ENCODE results near the gene CHRNG.

The CHRNG gene, protein sequence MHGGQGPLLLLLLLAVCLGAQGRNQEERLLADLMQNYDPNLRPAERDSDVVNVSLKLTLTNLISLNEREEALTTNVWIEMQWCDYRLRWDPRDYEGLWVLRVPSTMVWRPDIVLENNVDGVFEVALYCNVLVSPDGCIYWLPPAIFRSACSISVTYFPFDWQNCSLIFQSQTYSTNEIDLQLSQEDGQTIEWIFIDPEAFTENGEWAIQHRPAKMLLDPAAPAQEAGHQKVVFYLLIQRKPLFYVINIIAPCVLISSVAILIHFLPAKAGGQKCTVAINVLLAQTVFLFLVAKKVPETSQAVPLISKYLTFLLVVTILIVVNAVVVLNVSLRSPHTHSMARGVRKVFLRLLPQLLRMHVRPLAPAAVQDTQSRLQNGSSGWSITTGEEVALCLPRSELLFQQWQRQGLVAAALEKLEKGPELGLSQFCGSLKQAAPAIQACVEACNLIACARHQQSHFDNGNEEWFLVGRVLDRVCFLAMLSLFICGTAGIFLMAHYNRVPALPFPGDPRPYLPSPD

DNA sequence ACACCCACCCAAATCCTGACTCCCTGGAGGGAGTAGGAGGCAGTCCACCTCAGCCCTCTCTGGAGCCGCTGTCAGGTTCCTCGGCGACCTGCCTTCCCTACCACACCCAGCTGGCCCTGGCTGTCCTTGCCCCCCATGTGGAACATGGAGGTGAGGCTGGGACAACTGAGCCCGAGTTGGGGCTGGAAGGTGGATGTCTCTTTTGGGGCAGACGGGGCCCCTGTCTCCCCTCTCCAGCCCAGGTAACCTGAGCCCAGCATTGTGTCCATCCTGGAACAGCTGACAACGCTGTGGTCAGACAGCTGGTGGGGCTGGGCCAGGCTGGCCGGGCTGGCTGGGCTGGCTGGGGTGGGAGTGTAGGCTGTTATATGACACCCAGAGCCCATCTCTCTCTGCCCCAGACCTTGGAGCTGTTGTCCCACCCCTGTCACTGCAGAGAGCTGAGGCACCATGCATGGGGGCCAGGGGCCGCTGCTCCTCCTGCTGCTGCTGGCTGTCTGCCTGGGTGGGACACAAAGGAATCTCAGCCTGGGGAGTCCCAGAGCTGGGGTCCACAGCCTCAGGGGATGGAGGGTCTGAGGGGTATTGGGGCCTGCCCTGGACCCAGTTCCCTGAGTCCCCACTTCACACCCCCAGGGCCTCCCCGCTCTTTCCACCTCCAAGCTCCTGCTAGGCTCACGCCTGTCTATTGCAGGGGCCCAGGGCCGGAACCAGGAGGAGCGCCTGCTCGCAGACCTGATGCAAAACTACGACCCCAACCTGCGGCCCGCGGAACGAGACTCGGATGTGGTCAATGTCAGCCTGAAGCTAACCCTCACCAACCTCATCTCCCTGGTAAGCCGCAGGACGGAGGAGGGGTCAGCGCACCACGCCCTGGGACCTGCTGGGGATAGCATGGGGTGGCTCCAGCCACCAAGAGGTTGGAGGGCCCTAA is at the start of gene CHRNG:
Gene CHRNG, plus strand, starts transcription at position 395 of the 934 bp plus-strand sequence. Its CDS starts 56 bp downstream, at position 451.
- no peak for DNase-seq (ENCODE audit: low read depth in 2 of 2, low spot score in 1 of 2)

DNA sequence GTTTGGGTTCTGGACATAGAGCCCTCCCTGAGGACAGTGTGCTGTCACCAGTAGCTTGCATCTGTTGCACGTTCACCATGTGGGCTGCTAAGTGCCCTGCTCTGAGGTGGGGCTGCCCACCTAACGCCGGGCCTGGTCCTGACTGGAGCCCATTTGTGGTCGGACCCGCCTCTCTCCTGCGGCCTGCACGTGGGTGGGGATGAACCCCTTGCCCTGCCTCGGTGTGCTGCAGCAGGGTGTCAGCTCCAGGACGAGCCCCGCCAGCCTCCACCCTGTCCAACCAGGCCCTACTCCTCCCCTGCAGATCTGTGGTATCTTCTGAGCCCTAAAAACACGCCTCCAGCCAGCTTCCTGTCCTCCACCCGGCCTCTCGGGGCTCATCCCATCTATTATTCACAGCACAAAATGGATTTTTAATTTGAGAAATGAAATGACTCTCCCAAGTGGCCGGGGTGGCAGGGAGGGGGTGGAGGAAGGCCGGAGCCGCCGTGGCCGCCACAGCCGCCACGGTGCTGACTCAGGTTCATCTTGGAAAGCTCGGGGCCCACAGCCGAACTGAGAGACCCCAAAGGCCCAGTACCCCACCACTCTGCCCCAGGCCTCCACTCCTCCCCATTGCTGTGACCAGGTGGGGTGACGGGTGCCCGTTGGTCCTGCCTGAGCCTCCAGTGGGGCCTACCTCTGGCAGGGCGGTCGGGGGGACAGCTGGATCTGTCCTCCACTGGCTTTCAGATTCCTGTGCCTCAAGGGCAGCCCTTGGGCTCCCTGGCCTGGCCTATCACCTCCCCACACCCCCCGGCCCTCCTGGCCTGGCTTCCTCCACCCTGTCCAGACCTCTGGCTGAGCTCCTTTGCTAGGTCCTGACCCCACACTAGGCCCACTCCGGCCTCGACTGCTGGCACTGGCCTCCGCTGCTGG is 49.0 kb upstream of the CHRNG start:
- no peak for DNase-seq (ENCODE audit: low read depth in 2 of 2, low spot score in 1 of 2)

DNA sequence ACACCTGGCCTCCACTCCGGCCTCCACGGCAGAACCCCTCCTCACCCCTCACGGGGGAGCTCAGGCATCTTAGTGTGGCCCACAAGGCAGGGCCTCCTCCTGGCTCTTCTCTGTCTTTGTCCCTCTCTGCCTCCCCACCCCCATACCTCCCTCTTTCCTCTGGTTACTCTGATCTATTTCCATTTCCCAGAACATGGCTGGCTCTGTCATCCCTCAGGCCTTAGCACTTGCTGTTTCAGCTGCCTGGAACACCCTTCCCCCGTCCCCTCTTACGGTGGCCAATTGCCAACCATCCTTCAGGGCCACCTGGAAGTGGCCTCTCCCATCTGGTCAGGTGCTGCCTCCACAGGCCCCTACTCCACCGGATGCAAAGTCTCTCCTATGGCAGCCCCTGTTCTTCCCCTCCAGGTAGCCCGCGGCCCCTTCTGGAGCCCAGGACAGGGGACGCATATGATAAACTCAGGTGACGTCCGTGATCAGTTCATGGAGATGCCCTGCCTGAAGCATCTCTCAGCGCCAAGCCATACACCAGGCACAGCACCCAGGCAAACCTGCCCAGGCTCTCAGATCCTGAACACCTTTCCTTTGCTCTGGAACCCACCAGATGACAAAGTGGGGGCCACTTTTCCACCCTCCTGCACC is 48.2 kb upstream of the CHRNG start:
- no peak for DNase-seq (ENCODE audit: low read depth in 2 of 2, low spot score in 1 of 2)

DNA sequence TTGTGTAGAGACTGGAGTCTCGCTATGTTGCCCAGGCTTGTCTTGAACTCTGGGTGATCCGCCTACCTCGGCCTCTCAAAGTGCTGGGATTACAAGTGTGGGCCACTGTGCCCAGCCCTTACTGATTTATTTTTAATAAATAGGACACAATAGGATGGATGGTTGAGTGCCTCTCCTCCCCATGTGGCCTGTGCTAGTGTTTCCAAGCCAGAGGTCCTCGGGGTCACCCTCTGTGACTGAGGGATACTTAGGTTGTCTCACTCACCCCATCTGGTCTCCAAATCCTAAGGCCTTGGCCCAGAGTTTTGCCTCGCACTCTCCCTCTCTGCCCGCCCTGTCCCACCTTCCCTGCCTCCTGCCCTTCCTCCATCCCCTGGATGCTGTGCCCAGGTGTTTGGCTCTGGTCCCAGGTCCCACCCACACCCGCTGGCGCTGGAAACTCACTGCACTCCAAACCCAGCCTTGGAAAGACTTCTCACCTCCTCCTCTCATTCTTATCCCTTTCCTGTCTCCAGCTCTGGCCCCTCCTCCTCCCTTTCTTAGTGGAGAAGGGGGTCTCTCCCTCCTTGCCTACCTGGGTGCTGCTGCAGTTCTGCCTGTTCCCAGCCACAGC is 47.1 kb upstream of the CHRNG start:
- DNase-seq (ENCODE audit: low read depth in 2 of 2, low spot score in 1 of 2): no peak

DNA sequence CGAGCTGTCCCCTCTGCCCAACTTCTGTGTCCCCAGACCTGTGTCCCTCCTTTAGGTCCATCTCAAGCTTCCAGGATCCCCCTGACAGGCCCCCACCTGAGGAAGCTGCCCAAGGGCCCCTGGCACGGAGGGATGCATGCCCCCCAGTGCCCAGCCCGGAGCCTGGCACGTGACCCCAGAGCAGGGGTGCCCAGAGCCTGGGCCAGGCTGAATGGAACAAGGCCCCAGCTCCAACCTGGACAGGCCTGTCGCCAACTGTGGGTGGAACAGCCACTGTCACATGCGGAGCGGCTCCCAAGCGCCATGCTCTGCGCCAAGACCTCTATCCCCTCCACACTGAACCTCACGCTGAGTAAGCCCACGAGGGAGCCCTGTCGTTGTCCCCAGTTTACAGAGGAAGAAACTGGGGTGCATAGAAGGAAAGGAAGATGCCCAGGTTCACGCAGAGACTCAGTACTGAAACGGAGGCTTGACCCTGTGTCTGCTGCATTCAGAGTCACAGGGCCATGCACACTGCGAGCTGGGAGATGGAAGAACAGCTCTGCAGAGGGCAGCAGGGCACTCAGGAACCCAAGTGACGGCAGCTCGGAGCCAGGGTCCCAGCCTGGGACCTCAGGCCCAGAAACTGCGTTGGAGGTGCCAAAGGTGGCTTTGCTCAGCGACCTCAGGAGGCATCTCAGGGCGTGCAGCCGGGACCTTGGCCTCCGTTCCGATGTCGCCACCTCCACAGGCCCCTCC is 46.4 kb upstream of the CHRNG start:
- no peak for DNase-seq (ENCODE audit: low read depth in 2 of 2, low spot score in 1 of 2)

DNA sequence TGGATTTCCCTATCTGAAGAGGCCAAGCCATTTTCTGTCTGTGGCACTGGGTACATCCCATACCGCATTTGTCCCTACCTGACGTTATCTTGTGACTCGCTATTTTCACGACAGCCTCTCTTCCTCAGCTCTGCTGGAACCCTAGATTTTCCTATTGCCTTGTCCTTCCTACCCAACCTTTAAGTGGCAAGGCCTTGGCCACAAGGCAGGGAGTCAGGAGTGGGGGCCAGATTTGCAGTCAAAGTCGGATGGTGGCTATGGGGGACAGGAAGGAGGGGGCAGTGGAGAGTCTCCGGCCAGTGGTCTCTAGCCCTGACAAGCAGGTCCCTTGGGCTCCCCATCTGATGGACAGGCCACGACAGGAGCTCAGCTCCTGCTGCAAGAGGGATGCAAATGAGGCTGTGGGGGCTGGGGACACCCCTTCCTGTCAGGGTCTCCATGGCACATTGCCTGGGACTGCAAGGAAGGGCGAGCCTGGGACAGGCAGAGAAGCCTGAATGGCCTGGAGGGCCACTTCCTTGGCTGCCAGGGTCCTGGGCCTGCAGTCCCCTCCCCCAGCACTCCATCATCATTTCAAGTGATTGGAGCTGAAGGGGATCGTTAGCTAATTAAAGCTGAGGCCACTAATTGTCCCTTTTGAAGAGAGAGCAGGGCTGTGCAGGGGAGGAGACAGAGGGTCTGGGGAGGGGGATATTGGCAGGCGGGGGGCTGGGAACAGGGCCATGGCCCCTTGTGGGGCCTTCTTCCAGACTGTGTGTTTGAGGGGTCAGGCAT is 45.6 kb upstream of the CHRNG start:
- DNase-seq (ENCODE audit: low read depth in 2 of 2, low spot score in 1 of 2): no peak

DNA sequence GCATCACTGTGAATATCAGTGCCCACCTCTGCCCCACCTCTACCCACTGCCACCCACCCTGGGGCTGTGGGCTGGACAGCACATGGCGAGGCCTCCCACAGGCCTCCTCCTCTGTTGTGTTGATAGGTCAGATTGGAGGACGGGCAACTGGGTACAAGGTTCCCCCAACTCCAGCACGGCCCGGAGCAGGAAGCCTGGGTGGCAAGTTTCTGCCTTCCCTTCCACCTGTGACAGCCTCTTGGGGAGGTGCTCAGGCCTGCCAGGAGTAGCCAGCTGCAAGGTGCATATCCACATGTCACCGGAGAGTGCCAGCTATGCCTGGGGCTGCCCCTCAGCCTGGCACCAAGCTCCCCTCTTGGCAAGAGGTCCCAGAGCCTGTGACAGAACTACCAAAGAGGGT is 45.0 kb upstream of the CHRNG start:
- no peak for DNase-seq (ENCODE audit: low read depth in 2 of 2, low spot score in 1 of 2)

DNA sequence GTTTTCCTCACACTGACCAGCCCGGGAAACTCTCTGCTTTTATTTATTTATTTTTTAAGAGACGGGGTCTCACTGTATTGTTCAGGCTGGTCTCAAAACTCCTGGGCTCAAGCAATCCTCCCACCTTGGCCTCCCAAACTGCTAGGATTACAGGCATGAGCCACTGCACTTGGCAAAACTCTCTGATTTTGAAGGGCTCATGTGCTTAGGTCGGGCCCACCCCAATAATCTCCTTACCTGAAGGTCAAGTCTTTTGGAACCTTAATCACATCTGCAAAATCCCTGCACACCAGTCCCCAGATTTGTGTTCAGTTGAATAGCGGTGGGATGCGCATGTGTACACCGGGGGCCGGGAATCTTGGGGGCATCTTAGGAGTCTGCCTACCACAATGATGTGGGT is 44.2 kb upstream of the CHRNG start:
- DNase-seq (ENCODE audit: low read depth in 2 of 2, low spot score in 1 of 2): no peak

DNA sequence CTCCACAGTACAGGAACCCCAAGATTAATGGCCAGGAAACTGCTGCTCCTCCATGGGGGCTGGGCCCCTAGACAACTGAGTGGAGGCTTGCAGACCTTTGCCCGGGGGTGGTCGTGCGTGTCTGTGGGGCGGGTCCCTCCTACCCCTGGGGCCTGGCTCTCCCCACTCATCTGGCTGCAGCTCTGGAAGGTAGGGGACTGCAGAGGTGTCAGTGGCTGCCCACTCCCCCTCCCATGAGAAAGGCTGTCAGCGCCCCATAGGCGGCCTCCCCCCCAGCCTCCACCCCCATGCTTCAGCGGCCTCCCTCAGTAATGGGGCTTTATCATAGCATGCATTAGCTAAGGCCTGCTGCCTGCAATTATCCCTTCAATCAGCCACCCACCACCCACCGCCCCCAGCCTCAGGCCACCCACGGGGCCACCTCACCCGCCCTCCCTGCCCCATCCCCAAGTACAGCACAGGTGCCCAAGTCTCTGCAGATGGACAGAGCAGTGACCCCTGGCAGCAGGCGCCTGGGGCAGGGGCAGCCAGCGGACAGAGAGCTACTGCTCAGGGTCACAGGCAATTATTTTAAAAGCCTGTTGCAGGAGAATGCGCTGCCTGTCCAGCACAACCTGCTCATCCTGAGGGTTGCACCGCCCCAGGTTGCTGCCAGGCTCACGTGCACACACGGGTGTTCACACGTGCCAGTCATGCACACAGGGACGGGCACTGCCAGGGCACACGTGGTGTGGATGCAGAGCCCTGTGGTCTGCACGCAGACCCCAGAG is 42.8 kb upstream of the CHRNG start:
- no peak for DNase-seq (ENCODE audit: low read depth in 2 of 2, low spot score in 1 of 2)

DNA sequence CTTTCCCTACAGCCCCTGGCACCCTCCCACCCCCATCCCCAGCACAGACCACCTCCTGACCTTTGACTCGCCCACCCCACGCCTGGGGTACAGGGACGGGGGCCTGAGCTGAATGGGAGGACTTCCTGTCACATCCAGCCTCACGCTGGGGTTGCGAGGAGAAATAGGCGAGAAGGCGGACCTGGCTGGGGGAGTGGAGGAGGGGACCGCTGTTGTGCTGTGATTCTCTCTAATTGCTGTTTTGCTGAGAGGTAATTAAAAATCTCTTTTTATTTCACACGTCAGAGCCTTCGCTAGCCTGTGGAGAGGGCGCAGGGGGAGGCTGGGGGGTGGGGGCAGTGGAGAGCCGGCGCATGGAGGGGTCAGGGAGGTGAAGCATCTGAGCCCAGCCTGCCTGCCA is 42.1 kb upstream of the CHRNG start:
- DNase-seq (ENCODE audit: low read depth in 2 of 2, low spot score in 1 of 2): no peak

DNA sequence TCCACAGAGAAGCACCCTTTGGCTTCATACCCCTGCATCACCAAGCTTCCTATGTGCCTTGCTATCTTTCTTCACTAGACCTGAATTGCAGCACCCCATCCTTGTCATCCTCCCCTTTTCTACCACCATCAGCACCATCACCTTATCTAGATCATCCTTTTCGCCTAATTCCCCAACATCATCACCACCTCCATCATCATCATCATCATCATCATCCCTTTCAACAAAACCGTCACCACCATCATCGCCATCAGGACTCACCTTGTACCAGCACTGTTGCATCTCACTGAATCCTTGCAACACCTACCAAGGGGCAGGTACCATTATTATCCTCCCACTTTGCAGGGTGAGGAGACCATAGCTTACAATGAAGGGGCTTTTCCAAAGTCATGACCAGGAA is 41.0 kb upstream of the CHRNG start:
- DNase-seq (ENCODE audit: low read depth in 2 of 2, low spot score in 1 of 2): no peak

DNA sequence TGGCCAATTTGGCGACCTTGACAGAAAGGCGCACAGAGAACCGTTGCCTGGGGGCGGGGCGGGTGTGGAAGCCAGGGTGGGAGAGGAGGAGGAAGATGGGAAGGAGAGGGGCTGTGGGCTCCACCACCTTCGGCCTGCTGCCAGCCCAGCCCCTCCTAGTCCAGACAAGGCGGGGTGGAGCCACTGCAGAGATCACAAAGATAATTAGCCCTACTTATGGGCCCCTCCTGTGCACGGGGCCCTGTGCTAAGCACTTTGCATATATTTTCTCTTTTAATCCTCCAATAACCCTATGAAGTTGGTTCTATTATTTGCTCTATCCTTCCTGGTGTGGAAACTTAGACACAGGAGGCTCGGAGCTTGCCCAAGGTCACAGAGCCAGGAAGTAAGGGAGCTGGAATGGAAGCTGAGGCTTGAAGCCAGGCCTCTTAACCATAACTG is 38.1 kb upstream of the CHRNG start:
- no peak for DNase-seq (ENCODE audit: low read depth in 2 of 2, low spot score in 1 of 2)

DNA sequence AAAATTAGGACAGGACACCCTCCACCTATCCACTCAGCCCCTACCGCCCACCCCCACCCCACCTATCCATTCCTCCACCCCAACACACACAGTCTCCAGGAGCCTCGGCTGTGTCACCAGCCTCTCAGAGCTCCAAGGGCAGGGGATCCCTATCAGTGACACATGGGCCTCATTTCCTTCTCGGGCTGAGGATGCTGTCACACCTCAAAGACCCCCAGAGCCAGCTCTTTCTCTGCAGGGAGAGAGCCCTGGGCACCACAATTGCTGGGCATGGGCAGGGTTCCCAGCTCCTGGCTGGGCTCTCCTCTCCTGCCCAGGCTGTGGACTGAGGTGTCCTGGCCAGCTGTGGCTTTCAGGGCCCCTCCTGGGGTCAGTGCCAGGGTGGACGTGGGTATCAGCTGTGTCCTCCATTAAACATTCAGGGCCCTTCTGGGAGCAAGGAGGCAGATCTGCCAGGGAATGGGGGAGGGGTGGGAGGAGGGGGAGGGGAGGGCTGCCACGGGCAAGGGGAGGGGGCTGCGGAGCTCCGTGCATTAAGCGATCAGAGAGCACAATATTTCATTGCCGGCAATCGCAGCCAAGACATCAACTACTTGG is 37.6 kb upstream of the CHRNG start:
- no peak for DNase-seq (ENCODE audit: low read depth in 2 of 2, low spot score in 1 of 2)

DNA sequence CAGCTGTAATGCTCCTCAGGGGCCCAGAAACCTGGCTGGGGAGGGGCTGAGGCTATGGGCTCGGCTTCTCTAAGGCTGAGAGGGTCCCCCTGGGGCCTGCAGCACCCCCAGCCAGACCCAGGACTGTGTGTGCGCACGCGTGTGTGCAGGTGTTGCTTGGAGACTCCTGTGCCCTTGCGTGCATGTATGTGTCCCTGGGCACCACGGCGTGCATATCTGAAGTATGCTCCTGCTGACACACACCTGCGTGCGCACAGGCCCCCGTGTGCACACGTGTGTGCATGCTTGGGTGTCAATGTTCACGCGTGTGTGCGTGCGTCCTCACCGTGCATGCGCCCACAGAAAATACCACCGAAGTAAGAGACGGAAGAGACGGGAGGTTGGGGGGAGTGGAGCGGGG is 37.0 kb upstream of the CHRNG start:
- DNase-seq (ENCODE audit: low read depth in 2 of 2, low spot score in 1 of 2): no peak

DNA sequence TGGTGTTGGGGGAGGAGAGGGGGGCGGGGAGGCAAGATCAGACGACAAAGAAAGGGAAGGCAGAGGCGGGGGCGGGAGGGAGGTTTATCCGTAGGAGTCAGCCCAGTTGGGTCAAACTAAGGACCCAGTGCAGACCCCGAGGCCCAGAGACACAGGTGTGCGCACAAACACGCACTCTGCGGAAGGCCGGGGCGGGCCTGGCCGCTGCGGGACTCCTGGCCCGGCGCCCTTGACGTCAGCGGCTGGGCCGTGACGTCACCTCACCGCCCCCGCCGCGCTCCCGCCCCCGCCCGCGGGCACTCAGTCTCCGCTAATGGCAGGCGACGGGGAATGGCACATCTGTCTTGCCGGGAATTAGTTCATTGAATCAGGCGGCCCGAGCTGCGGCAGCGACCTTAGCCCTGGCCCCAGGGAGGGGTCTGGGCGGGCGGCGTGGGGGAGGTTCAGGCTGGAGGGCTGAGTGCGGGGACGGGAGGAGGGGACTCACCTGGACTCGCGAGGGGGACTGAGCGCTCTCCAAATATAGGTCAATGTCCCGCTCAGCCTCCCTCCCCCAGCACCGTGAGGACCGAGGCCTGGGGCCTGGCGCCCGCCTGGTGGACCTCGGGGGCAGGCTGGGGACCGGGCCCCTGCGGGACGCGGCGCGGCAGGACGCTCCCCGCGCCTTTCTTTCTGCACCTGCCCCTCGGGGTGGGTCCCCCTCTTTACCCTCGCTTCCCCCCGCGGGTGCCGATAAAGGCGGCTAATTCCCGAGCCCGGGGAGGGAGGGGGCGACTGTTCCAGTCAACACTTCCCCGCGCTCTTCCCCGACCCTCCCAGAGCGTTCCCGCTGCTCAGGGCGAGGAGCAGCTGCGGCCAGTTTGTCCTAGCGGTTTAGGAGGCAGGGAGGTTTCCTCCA is 36.3 kb upstream of the CHRNG start:
- no peak for DNase-seq (ENCODE audit: low read depth in 2 of 2, low spot score in 1 of 2)

DNA sequence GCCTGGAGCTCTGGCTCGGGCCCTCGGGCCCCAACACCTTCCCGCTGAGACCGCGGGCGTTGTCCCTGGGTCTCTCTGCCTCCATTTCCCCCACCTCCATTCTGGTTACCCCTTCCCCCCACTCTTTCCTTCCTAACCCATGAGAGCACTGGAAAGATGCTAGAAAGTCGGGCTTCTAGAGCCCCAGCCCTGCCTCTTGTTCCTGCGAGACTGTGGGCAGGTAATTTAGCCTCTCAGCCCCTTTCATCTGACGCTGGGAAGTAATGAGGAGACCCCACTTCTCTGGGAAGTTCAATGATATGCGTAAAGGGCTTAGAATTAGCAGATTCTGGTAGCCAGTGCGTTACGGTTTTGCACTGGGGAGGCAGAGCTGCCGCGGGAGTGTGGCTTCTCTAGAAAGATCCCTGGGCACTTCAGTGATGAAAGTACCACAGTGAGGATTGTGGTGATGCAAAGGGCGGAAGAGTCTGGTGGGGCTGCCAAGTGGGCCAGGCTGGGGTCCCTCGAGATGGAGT is 35.6 kb upstream of the CHRNG start:
- DNase-seq (ENCODE audit: low read depth in 2 of 2, low spot score in 1 of 2): no peak
